ENCODE results near the gene RHBDD1. TPM values are rescaled to one million over a fixed set of nuclear protein-coding genes. Genes with fewer than 3 reads are reported as not detected.

Gene RHBDD1
- total and polyA plus RNA-seq, 4 donors = 8.5 to 45.8 (median 16.1) TPM

- Histone ChIP-seq H3K36me3 (ENCODE audit: control insufficient read depth in 4 of 4, insufficient read depth in 3 of 4, low read depth in 1 of 4, low read length in 3 of 4) (peaks cover 0 to 2% (median 0%) of the 10 kb centered on the region in 4 donors), H3K9ac (ENCODE audit: low read depth in 1 of 2, low read length in 2 of 2) (no peak overlapping the region), H3K27me3 (ENCODE audit: control insufficient read depth in 4 of 4, insufficient read depth in 4 of 4, low read length in 3 of 4) (no peaks in the 10 kb centered on the region), H3K9me3 (ENCODE audit: control insufficient read depth in 4 of 4, low read length in 3 of 4) (no peaks in the 10 kb centered on the region), H3K4me1 (ENCODE audit: control insufficient read depth in 4 of 4, insufficient read depth in 4 of 4, low read length in 3 of 4) (no peaks in the 10 kb centered on the region), H3K27ac (ENCODE audit: low read depth in 1 of 2, low read length in 2 of 2) (no peak overlapping the region), H3K4me3 (ENCODE audit: low read depth in 1 of 3, low read length in 3 of 3) (no peak overlapping the region)
- WGBS = 96% methylated on average over 7 of the region's 7 CpGs
- no peak for DNase-seq (ENCODE audit: low spot score)
- no peak for TF ChIP-seq RXRA (IDR thresholded peaks at IDR 0.05)
- TF ChIP-seq FOXA1 (IDR thresholded peaks at IDR 0.05) = no peak
- no peak for TF ChIP-seq MAX (IDR thresholded peaks at IDR 0.05)
- no peak for TF ChIP-seq SP1 (IDR thresholded peaks at IDR 0.05)
- TF ChIP-seq HNF4A (conservative IDR thresholded peaks at IDR 0.05) = no peak
- TF ChIP-seq REST (IDR thresholded peaks at IDR 0.05) = no peak
- no peak for TF ChIP-seq TAF1 (conservative IDR thresholded peaks at IDR 0.05)
- no peak for TF ChIP-seq FOXA2 (IDR thresholded peaks at IDR 0.05)
- no peak for TF ChIP-seq CTCF (IDR thresholded peaks at IDR 0.05; ENCODE audit: low read depth, low read length, missing input control)
- no peak for TF ChIP-seq YY1 (IDR thresholded peaks at IDR 0.05)
- TF ChIP-seq ZBTB33 (IDR thresholded peaks at IDR 0.05) = no peak
Measured at GRCh38 chr2:226978300-226978699, 142.4 kb downstream of the RHBDD1 start.

- no peak overlapping the region for H3K9ac ChIP-seq (ENCODE audit: low read depth in 1 of 2, low read length in 2 of 2)
- TF ChIP-seq RAD21 (IDR thresholded peaks at IDR 0.05) (no peak), EGR1 (IDR thresholded peaks at IDR 0.05; ENCODE audit: low read depth in 2 of 2) (no peak), NR2F2 (IDR thresholded peaks at IDR 0.05) (no peak), ATF3 (IDR thresholded peaks at IDR 0.05) (no peak), HNF4G (IDR thresholded peaks at IDR 0.05) (no peak), CTCF (IDR thresholded peaks at IDR 0.05; ENCODE audit: low read depth, low read length, missing input control) (no peak), REST (IDR thresholded peaks at IDR 0.05) (no peak), SP1 (IDR thresholded peaks at IDR 0.05) (no peak), RXRA (IDR thresholded peaks at IDR 0.05) (no peak), FOXA2 (IDR thresholded peaks at IDR 0.05) (no peak), YY1 (IDR thresholded peaks at IDR 0.05) (no peak), MAX (IDR thresholded peaks at IDR 0.05) (no peak), JUND (IDR thresholded peaks at IDR 0.05) (no peak)
- no peaks in the 10 kb centered on the region for H3K4me1 ChIP-seq (ENCODE audit: control insufficient read depth in 4 of 4, insufficient read depth in 4 of 4, low read length in 3 of 4)
- no peak overlapping the region for H3K27ac ChIP-seq (ENCODE audit: low read depth in 1 of 2, low read length in 2 of 2)
- 93% methylated on average over 4 of the region's 4 CpGs for WGBS
- H3K27me3 ChIP-seq (ENCODE audit: control insufficient read depth in 4 of 4, insufficient read depth in 4 of 4, low read length in 3 of 4) = no peaks in the 10 kb centered on the region
- no peak overlapping the region for H3K4me3 ChIP-seq (ENCODE audit: low read depth in 1 of 3, low read length in 3 of 3)
- no peak for DNase-seq (ENCODE audit: low spot score)
- no peaks in the 10 kb centered on the region for H3K9me3 ChIP-seq (ENCODE audit: control insufficient read depth in 4 of 4, low read length in 3 of 4)
- H3K36me3 ChIP-seq (ENCODE audit: control insufficient read depth in 4 of 4, insufficient read depth in 3 of 4, low read depth in 1 of 4, low read length in 3 of 4) = no peaks in the 10 kb centered on the region
Measured at GRCh38 chr2:226979004-226979403, 143.2 kb downstream of the RHBDD1 start.

Data from liver (tissue), 9 donors.